AG10803 (cell line): ENCODE measurements around the gene MZF1.

ENCODE experiments used
- DNase-seq: peaks from one replicate; pipeline ENCODE4 v3.0.0; 2010; ENCODE audit warnings: low read depth
- H3K4me3 ChIP-seq: 2 replicates; pipeline ENCODE4 v1.5.1; 2011; ENCODE audit warnings: mild to moderate bottlenecking, low read length, control low read depth
- TF ChIP-seq, protein P1 (sequence below): conservative IDR thresholded peaks from 2 replicates; pipeline ENCODE4 v1.5.1; 2011; ENCODE audit warnings: mild to moderate bottlenecking, low read length, control low read depth, inconsistent platforms

The MZF1 gene

DNA sequence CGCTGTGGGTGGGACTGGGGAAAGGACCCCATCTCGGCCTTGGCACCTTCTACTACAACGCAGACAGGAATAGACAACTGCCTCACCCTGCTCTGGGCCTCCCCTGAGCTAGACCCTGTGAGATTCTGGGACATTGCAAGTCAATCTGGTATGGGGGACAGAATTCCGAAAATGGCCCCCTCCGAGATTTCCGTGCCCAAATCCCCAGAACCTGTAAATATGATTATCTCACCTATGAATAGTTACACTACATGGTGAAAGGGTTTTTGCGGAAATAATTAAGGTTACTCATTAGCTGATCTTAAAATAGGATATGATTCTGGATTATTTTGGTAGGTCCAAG, 52.9 kb downstream of the MZF1 start:
- TF ChIP-seq, protein P1, sequence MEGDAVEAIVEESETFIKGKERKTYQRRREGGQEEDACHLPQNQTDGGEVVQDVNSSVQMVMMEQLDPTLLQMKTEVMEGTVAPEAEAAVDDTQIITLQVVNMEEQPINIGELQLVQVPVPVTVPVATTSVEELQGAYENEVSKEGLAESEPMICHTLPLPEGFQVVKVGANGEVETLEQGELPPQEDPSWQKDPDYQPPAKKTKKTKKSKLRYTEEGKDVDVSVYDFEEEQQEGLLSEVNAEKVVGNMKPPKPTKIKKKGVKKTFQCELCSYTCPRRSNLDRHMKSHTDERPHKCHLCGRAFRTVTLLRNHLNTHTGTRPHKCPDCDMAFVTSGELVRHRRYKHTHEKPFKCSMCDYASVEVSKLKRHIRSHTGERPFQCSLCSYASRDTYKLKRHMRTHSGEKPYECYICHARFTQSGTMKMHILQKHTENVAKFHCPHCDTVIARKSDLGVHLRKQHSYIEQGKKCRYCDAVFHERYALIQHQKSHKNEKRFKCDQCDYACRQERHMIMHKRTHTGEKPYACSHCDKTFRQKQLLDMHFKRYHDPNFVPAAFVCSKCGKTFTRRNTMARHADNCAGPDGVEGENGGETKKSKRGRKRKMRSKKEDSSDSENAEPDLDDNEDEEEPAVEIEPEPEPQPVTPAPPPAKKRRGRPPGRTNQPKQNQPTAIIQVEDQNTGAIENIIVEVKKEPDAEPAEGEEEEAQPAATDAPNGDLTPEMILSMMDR, result no peak
- no peak for DNase-seq
- H3K4me3 ChIP-seq, result peak overlapping the region; percentile 88

DNA sequence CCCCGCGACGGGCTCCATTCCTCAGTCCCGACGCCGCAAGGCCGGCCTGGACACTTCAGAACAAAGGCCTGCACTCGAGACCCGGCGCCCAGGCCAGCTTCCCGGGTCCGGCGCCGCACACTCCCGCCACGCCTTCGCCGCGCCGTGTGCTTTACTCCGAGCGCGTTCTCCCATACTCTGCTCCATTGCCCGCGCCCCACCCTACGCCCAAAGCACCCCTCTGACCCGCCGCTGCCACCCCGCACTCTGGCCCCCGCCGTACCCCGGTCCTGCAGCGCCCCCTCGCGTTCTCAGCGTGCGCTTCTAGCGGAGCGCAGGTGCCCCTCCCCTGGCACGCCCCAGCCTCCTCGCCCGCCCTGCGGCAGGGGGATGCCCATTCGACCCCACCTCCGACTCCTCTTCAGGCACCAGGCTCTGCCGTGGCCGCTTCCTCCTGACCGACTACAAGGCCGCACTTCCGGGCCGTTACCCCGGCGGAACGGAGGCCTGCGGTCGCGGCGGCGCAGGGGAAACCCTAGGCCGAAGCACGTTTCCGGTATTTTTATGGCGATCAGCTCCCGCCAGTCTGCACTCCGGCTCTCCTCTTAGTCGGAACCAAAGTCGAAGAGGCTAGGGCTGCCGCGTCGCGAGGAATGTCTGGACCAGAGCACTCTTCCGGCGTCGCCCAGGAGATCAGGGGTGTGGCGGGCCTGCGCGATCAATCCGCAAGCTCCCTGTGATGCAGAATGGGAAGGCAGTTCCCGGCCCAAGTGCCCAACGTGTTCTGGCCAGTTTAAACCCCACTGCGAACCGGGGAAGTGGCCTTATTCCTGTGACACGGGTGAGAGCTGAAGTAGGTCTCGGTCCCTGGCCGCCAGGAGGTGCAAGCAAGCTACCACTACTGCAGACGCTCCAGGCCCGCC, 53.5 kb downstream of the MZF1 start, which contains the start of gene ZBTB45:
ZBTB45 (minus strand) TSS at position 456 of the 902 bp plus-strand sequence. CDS start 2,137 bp downstream, outside the sequence.
- peak within 1 kb of the TSS; percentile 88 for H3K4me3 ChIP-seq
- peak; percentile 97 for DNase-seq
- TF ChIP-seq, protein P1, result peak; percentile 62

DNA sequence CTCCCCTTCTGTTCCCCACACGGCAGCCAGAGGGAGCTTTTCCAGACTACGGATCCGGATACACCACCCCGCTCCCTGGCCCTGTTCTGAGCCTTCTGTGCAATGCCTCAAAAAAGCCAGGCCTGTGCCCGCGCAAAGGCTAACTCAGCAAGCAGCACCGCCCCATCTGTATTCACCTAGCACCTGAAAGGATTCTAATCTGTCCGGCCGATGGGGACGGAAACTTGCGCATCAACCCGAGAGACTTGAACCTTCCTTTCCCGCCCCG, 54.1 kb downstream of the MZF1 start:
- DNase-seq, result peak; percentile 73
- TF ChIP-seq, protein P1, result peak; percentile 72

DNA sequence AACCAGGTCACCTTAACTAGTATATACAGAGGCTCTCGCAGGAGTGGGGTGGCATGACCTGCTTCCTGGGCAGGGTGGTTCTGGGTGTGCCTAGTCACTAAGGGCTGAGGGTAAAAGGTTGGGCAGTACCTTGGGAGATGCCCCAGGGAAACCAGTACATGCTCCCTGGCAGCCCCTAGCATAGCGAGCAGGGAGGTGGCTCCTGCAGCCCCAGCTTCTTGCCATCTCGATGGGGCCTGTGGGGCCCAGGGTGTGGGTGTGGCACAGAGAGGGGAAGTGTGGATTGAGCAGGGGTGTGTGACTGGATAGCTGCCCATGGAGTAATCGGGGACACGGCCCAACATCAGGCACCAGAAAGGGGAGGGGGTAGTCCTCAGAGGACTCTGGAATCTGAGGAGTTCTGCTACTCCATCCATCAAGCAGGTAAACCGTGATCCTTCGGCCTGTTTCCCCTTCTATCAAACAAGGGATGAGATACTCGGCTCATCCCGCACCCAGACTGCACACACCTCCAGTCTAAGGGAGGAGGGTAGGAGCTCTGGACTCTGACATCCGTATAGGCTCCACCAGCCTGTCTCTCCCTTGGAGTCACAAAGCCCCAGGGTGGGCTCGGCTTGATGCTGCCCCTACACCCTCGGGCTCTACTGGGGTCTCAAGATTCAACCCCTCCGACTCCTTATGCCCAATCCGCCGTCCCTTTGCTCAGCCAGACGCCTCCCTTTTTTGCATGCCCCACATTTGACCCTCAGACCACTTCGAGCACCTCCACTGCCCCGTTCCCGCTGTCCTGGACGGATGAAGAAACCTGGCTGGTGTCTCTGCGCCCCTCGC, 54.7 kb downstream of the MZF1 start:
- H3K4me3 ChIP-seq, result peak overlapping the region; percentile 88
- DNase-seq, result no peak
- TF ChIP-seq, protein P1, result no peak

More for the DNA sequence above, 54.1 kb downstream of the MZF1 start:
- peak overlapping the region; percentile 88 for H3K4me3 ChIP-seq

DNA sequence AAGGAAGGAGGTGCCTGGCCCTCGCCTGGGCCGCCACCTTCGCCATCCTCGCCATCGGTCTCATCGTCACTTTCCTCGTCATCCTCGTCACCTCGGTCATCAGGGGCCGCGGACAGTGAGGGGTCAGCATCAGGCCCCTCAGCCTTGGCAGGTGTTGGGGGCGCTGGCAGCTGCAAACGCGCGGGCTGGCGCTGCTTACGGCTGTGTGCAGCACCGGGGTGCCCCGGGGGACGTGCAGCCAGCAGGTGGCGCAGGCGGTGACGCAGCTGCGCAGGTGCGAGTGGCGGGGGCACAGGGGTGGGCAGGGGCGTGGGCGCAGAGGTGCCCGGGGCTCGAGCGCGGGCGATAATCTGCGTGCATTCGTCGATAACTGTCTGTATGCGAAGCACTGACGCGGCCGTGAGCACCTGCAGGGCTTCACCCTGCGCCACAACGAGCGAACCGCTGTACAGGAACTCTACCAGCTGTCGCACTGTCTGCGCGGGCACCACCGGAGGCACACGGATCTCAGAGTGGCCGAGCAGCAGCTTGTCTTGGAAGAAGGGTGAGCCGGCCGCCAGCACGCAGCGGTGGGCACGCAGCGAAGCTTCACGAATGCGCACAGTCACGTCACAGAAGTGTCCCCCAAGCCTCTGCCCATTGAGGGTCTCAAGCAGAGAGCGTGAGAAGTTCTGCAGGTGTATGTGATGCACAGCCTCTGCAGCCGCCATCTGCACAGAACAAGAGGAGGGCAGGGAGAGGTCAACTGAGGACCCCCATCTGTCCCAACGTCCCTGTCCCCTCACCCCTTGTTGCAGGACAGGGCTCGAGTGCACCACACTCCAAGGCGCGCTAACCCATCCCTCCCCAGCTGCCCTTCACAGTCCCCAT, 55.9 kb downstream of the MZF1 start:
- DNase-seq, result no peak
- TF ChIP-seq, protein P1, result no peak
- no peak overlapping the region for H3K4me3 ChIP-seq

DNA sequence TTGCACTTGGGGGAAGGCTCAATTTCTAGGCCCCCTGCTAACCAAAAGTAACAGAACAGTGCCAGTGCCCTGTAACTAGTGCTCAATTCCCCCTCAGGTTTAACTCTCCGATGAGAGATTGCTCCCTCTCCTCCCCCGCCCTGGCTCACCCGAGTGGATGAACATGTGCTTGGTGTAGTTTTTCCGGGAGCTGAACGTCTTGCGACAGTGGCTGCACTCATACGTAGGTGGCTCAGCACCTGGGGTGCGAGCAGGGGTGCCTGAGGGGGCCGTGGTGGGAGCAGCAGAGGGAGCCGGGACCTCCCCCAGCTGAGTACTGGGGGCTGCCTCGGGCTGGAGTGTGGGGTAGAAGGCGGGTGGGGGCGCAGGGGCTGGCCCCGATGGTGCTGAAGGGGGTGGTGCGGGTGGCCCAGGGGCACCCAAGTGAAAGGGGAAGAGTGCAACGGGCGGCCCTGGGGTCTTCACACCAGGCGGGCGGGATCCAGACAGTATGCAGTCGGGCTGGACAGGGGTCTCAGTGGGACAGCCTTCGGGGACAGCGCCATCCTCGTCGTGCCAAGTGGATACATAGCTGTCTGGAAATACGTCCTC, 56.8 kb downstream of the MZF1 start:
- TF ChIP-seq, protein P1, result no peak
- no peak for DNase-seq
- no peak overlapping the region for H3K4me3 ChIP-seq
